Liver (tissue), 3 donors: ENCODE measurements around the gene TMUB1.

Experiments
- EGR1 ChIP-seq, 2 donors: IDR thresholded peaks; 2 replicates each; pipeline ENCODE4 v1.6.1; 2016 to 2018; ENCODE audit warnings: antibody characterized with exemption in 2 of 2, low read depth in 2 of 2
- FOXA1 ChIP-seq: IDR thresholded peaks from 2 replicates; pipeline ENCODE4 v1.6.1; 2016; ENCODE audit warnings: antibody characterized with exemption
- GABPA ChIP-seq, 2 donors: IDR thresholded peaks in 1 of 2; conservative IDR thresholded peaks in 1 of 2; 2 replicates each; pipeline ENCODE4 v1.6.1; 2016; ENCODE audit warnings: antibody characterized with exemption in 2 of 2, mild to moderate bottlenecking in 1 of 2, moderate library complexity in 1 of 2
- JUND ChIP-seq, 2 donors: IDR thresholded peaks; 2 replicates each; pipeline ENCODE4 v1.6.1; 2016; ENCODE audit warnings: antibody characterized with exemption in 2 of 2
- NR2F2 ChIP-seq: IDR thresholded peaks from 2 replicates; pipeline ENCODE4 v1.6.1; 2016; ENCODE audit warnings: antibody characterized with exemption
- RXRA ChIP-seq, 2 donors: IDR thresholded peaks; 2 replicates each; pipeline ENCODE4 v1.6.1; 2017 to 2018; ENCODE audit warnings: antibody characterized with exemption in 2 of 2, mild to moderate bottlenecking in 1 of 2
- SP1 ChIP-seq: IDR thresholded peaks from 2 replicates; pipeline ENCODE4 v1.6.1; 2018; ENCODE audit warnings: antibody characterized with exemption, mild to moderate bottlenecking
- TAF1 ChIP-seq: conservative IDR thresholded peaks from 2 replicates; pipeline ENCODE4 v1.6.1; 2016; ENCODE audit warnings: antibody characterized with exemption, mild to moderate bottlenecking
- YY1 ChIP-seq: IDR thresholded peaks from 2 replicates; pipeline ENCODE4 v1.6.1; 2016; ENCODE audit warnings: antibody characterized with exemption, mild to moderate bottlenecking
- TF ChIP-seq, protein P1 (sequence below): IDR thresholded peaks from 2 replicates; pipeline ENCODE4 v1.6.1; 2016; ENCODE audit warnings: antibody characterized with exemption
- TF ChIP-seq, protein P2 (sequence below): fragments of 150-350 bp; IDR thresholded peaks from 2 replicates; pipeline ENCODE4 v1.5.1; 2017; ENCODE audit warnings: improper control_type of control experiment, low read depth, low read length; ENCODE audit not compliant: missing input control
- TF ChIP-seq, protein P3 (sequence below): IDR thresholded peaks from 2 replicates; pipeline ENCODE4 v1.6.1; 2016; ENCODE audit warnings: antibody characterized with exemption, mild to moderate bottlenecking
- TF ChIP-seq, protein P4 (sequence below): IDR thresholded peaks from 2 replicates; pipeline ENCODE4 v1.6.1; 2016; ENCODE audit warnings: antibody characterized with exemption
- TF ChIP-seq, protein P5 (sequence below): IDR thresholded peaks from 2 replicates; pipeline ENCODE4 v1.6.1; 2016; ENCODE audit warnings: antibody characterized with exemption
- donor health status: healthy.
- donor health status: healthy.

DNA sequence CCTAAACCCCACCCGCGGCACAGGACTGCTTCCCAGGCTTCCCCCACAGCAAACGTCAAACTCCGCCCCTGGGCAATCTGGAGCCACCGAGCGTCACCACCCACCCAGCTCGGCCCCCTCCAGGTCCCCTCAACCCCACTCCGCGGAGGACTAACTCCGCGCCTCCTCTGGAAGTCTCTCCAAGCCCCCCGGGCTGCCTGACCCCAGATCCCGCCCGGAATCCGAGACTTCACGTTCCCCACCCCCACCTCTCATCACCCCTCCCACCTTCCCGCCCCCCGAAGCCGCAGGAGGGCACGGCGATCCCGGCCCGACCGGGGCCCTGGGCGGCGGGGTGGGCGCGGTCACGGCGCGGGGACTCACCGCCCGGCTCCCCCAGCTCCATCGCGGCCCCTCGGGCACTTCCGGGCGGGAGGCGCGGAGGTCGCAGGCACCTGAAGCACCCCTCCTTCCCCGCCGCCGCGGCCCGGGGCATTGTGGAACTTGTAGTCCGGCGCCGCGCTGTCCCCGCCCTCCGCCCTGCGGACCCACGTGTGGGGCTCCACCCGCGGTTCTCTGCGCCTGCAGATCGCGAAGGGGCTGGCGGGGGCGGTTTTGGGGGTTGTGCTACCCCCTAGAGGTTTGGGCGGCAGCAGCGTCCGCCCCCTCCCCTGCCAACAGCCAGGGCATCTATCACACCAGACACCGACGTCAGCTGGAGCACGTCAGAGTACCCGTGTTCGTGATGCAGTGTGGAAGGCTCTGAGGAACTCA lies at the start of gene TMUB1:
- TF ChIP-seq FOXA1: no peak
- TF ChIP-seq, protein P1, sequence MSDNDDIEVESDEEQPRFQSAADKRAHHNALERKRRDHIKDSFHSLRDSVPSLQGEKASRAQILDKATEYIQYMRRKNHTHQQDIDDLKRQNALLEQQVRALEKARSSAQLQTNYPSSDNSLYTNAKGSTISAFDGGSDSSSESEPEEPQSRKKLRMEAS: no peak
- TF ChIP-seq, protein P2, sequence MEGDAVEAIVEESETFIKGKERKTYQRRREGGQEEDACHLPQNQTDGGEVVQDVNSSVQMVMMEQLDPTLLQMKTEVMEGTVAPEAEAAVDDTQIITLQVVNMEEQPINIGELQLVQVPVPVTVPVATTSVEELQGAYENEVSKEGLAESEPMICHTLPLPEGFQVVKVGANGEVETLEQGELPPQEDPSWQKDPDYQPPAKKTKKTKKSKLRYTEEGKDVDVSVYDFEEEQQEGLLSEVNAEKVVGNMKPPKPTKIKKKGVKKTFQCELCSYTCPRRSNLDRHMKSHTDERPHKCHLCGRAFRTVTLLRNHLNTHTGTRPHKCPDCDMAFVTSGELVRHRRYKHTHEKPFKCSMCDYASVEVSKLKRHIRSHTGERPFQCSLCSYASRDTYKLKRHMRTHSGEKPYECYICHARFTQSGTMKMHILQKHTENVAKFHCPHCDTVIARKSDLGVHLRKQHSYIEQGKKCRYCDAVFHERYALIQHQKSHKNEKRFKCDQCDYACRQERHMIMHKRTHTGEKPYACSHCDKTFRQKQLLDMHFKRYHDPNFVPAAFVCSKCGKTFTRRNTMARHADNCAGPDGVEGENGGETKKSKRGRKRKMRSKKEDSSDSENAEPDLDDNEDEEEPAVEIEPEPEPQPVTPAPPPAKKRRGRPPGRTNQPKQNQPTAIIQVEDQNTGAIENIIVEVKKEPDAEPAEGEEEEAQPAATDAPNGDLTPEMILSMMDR: no peak
- TF ChIP-seq, protein P3, sequence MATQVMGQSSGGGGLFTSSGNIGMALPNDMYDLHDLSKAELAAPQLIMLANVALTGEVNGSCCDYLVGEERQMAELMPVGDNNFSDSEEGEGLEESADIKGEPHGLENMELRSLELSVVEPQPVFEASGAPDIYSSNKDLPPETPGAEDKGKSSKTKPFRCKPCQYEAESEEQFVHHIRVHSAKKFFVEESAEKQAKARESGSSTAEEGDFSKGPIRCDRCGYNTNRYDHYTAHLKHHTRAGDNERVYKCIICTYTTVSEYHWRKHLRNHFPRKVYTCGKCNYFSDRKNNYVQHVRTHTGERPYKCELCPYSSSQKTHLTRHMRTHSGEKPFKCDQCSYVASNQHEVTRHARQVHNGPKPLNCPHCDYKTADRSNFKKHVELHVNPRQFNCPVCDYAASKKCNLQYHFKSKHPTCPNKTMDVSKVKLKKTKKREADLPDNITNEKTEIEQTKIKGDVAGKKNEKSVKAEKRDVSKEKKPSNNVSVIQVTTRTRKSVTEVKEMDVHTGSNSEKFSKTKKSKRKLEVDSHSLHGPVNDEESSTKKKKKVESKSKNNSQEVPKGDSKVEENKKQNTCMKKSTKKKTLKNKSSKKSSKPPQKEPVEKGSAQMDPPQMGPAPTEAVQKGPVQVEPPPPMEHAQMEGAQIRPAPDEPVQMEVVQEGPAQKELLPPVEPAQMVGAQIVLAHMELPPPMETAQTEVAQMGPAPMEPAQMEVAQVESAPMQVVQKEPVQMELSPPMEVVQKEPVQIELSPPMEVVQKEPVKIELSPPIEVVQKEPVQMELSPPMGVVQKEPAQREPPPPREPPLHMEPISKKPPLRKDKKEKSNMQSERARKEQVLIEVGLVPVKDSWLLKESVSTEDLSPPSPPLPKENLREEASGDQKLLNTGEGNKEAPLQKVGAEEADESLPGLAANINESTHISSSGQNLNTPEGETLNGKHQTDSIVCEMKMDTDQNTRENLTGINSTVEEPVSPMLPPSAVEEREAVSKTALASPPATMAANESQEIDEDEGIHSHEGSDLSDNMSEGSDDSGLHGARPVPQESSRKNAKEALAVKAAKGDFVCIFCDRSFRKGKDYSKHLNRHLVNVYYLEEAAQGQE: no peak
- no peak for TF ChIP-seq TAF1
- TF ChIP-seq, protein P4, sequence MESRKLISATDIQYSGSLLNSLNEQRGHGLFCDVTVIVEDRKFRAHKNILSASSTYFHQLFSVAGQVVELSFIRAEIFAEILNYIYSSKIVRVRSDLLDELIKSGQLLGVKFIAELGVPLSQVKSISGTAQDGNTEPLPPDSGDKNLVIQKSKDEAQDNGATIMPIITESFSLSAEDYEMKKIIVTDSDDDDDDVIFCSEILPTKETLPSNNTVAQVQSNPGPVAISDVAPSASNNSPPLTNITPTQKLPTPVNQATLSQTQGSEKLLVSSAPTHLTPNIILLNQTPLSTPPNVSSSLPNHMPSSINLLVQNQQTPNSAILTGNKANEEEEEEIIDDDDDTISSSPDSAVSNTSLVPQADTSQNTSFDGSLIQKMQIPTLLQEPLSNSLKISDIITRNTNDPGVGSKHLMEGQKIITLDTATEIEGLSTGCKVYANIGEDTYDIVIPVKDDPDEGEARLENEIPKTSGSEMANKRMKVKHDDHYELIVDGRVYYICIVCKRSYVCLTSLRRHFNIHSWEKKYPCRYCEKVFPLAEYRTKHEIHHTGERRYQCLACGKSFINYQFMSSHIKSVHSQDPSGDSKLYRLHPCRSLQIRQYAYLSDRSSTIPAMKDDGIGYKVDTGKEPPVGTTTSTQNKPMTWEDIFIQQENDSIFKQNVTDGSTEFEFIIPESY: no peak
- TF ChIP-seq GABPA (IDR thresholded peaks at IDR 0.05 in 1 of 2, conservative IDR thresholded peaks at IDR 0.05 in 1 of 2): peak in 1 of 2 donors; percentile 47
- TF ChIP-seq YY1: no peak
- TF ChIP-seq, protein P5, sequence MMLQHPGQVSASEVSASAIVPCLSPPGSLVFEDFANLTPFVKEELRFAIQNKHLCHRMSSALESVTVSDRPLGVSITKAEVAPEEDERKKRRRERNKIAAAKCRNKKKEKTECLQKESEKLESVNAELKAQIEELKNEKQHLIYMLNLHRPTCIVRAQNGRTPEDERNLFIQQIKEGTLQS: no peak
- TF ChIP-seq RXRA (IDR thresholded peaks at IDR 0.05): no peak
- no peak for TF ChIP-seq NR2F2
- TF ChIP-seq EGR1 (IDR thresholded peaks at IDR 0.05; ENCODE audit: low read depth in 2 of 2): no peak
- TF ChIP-seq JUND (IDR thresholded peaks at IDR 0.05): no peak
- no peak for TF ChIP-seq SP1
